Right hindlimb (tissue), 1 donor: ENCODE results near the gene THBS2.
"Not testable (repeated sequence)": the region's sequence is repeated elsewhere in the genome, so short reads cannot be mapped to it uniquely, and the experiment has no call there.

Experiments
- DNase-seq: peaks from one replicate; pipeline ENCODE4 v3.0.0-alpha.2; 2018

The THBS2 gene

GRCh38 chr6:169271158-169271876, 17.7 kb upstream of the THBS2 start:
- no peak for DNase-seq

GRCh38 chr6:169270077-169270380, 16.4 kb upstream of the THBS2 start:
- not testable (repeated sequence) for DNase-seq

- peak; percentile 71 for DNase-seq
Measured at GRCh38 chr6:169269180-169270076, 15.8 kb upstream of the THBS2 start.

- no peak for DNase-seq
Measured at GRCh38 chr6:169268276-169268675, 14.6 kb upstream of the THBS2 start.

- no peak for DNase-seq
Measured at GRCh38 chr6:169266746-169267591, 13.3 kb upstream of the THBS2 start.

- no peak for DNase-seq
Measured at GRCh38 chr6:169266261-169266660, 12.6 kb upstream of the THBS2 start.

- DNase-seq = no peak
Measured at GRCh38 chr6:169265486-169266131, 12.0 kb upstream of the THBS2 start.

- no peak for DNase-seq
Measured at GRCh38 chr6:169263836-169264608, 10.4 kb upstream of the THBS2 start.

GRCh38 chr6:169263374-169263773, 9.7 kb upstream of the THBS2 start:
- no peak for DNase-seq

- not testable (repeated sequence) for DNase-seq
Measured at GRCh38 chr6:169262602-169263001, 9.0 kb upstream of the THBS2 start.

- DNase-seq = no peak
Measured at GRCh38 chr6:169256518-169256917, 2.9 kb upstream of the THBS2 start.

GRCh38 chr6:169256061-169256460, 2.4 kb upstream of the THBS2 start:
- no peak for DNase-seq

GRCh38 chr6:169255643-169256042, 2.0 kb upstream of the THBS2 start:
- no peak for DNase-seq

GRCh38 chr6:169254456-169255316, 1.0 kb upstream of the THBS2 start:
- DNase-seq = peak; percentile 27

- peak; percentile 45 for DNase-seq
Measured at GRCh38 chr6:169252505-169253189, 999 bp downstream of the THBS2 start.

GRCh38 chr6:169251822-169252504, 1.7 kb downstream of the THBS2 start:
- DNase-seq = peak; percentile 19

- peak; percentile 68 for DNase-seq
Measured at GRCh38 chr6:169251371-169251802, 2.3 kb downstream of the THBS2 start.

- peak; percentile 31 for DNase-seq
Measured at GRCh38 chr6:169250660-169251059, 3.0 kb downstream of the THBS2 start.

GRCh38 chr6:169249057-169249456, 4.6 kb downstream of the THBS2 start:
- no peak for DNase-seq
